ENCODE data around the gene HOXB5.

Gene HOXB5

DNA sequence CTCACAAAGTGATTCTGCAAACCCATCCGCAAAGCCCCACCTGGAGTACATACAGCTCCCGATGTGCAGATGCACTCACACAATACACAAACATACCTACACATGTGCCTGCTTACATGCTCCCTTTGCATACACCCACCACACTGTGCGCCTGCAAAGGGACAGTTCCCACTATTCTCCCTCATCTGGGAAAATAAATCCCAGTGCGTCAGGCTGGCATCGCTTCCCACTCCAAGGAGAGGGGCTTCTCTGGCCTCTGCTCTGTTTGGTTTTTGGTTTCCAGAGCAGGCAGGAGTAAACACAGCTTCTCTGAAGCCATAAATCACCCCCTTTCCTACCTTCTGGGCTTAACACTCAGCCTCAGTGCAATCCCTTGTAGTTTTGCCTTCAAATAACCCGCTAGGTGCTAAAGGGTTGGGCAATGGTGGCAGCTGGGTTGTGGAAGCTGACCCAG is 30.2 kb downstream of the HOXB5 start:
- FAIRE-seq (no peak), DNase-seq (ENCODE audit: insufficient read length, low spot score) (no peak)
- TF ChIP-seq, protein P1, sequence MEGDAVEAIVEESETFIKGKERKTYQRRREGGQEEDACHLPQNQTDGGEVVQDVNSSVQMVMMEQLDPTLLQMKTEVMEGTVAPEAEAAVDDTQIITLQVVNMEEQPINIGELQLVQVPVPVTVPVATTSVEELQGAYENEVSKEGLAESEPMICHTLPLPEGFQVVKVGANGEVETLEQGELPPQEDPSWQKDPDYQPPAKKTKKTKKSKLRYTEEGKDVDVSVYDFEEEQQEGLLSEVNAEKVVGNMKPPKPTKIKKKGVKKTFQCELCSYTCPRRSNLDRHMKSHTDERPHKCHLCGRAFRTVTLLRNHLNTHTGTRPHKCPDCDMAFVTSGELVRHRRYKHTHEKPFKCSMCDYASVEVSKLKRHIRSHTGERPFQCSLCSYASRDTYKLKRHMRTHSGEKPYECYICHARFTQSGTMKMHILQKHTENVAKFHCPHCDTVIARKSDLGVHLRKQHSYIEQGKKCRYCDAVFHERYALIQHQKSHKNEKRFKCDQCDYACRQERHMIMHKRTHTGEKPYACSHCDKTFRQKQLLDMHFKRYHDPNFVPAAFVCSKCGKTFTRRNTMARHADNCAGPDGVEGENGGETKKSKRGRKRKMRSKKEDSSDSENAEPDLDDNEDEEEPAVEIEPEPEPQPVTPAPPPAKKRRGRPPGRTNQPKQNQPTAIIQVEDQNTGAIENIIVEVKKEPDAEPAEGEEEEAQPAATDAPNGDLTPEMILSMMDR (IDR thresholded peaks at IDR 0.05; ENCODE audit: insufficient read depth, missing control alignments) = no peak

DNA sequence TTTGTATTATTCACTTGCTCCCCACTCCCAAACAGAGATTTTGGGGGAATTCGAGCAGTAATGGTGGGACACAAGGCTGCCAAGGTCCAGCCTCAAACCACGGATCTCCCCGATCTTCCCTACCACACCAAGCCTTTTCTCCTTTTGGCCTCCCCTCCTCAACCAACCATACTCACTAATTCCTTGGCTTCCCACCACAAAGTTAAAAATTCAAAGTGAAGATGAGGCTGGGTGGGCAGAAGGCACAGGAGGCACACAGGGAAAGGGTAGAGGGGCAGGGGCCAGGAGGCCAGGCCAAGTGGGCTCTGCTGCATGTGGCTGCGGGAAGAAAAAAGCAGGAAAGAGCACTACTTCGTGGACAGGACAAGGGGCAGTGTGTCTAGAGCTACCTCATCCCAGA is 30.6 kb downstream of the HOXB5 start:
- no peak for DNase-seq (ENCODE audit: insufficient read length, low spot score)
- FAIRE-seq = no peak
- TF ChIP-seq, protein P1 (IDR thresholded peaks at IDR 0.05; ENCODE audit: insufficient read depth, missing control alignments) = no peak

DNA sequence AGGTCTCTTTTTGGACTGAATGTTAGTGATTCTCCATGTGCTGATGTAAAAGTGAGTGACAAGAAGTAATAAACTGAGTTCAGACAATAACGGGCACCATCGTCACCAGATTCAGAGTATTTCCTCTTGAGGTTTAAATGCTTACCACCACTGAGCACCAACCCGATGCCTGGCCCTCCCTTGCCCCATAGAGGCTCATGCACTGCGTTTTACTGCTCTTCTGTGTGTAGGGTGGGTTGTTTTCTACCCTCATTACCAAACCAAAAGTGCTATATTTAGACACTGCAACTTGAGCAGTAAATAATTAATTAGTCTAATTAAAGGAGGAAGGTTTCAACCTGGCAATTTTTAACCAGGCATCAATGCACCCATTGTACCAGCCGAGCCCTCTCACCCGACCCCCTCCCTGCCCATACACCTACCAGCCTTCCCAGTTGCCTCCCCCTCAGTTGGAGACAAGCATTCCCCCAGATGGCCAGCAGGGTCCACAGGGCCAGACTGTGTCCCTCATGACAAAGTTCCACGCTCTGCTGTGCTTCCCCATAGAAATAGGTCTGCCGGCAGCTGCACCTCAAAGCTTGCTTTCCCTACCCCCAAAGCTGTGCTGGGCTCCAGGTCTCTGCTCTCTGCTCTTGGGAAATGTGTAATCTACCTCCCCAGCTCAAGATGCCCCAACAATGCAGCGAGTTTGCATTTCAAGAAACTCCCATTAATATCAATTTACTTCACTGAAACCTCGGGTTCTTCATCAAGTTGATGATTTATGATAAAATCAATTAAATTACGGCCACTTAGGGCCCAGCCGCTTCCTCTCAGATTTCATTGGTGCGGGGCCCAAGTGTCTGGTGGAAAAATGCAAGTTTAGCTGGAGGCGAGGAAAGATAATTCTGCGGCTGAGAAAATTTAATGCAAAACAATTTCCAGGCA is 31.4 kb downstream of the HOXB5 start:
- TF ChIP-seq, protein P1 (IDR thresholded peaks at IDR 0.05; ENCODE audit: insufficient read depth, missing control alignments) = no peak
- DNase-seq (ENCODE audit: insufficient read length, low spot score) (no peak), FAIRE-seq (no peak)

DNA sequence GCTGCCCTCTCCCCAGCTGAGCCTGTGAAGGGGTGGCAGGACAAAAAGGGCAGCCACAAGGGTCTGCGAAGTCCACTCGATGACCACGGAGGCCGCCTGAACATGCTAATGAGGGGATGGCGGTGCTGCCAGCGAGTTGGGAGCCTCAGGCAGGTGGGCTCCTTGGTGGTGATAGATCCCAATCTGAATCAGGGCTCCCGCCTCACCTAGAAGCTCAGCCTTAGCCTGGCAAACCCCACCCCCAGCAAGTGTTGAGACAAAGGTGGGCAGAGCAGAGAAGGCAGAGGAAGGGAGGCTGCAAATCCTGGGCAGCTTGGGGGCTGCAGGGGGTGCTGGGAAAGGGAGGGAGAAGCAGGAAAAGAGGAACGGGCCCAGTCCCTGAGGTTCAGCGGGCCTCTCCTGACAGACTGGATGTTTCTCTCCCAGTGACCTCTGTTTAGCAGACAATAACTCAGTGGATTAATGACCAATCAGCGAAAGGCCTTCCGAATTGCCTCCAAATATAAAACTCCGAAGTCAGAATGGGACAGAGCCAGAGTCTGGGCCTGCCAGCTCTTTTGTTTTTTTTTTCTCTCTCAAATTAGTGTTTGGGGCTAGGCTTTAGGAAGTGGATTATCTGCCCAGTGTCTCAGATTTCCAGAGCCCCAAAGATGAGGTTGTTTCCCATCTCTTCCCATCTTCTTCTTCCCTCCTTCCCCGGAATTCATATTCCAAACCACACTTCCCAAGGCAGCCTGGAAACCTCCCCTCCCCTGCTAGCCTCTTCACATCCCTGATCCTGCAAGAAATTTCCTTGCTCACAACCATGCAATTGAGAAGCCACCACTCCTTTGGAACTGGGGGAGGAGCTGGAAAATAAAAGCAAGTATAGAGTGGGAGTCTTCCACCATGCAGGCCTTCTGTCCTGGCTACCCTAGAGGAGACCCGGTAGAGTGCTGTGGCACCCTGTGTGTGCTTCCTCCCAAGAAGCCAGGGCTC is 33.5 kb downstream of the HOXB5 start:
- no peak for DNase-seq (ENCODE audit: insufficient read length, low spot score)
- no peak for FAIRE-seq
- TF ChIP-seq, protein P1 (IDR thresholded peaks at IDR 0.05; ENCODE audit: insufficient read depth, missing control alignments) = no peak

DNA sequence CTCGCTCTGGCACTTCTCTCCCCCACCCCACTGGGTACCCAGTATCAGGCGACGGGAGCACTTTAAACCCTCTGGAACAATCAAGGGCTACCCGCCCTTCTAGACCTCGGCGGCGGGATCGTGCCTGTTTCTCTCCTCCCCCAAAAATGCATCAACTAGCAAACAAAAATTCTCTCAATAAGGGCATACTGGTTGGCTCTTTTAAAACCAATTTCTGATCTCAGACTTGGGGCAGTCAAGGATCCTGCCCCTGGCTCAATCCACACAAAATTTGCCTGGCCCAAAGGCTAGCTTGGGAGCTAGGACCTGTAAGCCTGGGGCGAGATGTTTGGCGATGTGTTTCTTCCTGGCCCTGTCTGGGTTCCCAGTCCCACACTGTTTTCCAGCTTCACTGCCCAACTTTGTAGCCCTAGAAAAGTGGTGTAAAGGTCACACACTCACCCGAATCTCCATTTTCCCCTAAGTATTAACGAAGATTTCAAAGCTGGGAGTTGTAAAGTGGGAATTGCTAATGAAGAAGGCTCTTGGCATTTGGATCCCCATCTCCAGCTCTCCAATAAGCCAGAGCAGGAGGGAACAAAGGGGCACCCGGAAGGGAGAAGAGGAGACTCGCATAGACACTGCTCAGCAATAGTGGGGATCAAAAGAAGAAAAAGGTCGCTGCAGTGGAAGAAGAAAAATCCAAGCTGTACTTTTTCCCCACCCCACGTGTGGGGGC is 34.3 kb downstream of the HOXB5 start:
- no peak for FAIRE-seq
- DNase-seq (ENCODE audit: insufficient read length, low spot score) = no peak
- TF ChIP-seq, protein P1 (IDR thresholded peaks at IDR 0.05; ENCODE audit: insufficient read depth, missing control alignments) = no peak

DNA sequence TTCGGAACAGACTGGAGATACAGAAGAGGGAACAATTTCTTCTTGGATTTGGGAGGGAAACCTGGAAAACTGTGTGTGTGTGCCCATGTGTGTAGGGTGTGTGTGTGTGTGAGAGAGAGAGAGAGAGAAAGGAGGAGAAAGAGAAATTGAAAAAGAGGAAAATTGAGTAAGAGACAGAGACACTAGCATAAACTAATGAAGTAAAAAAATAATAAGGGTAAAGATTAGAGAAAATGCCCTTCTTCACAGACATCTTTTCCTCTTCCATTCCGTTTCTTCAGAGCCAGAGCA is 34.8 kb downstream of the HOXB5 start:
- TF ChIP-seq, protein P1 (IDR thresholded peaks at IDR 0.05; ENCODE audit: insufficient read depth, missing control alignments) = no peak
- FAIRE-seq (no peak), DNase-seq (ENCODE audit: insufficient read length, low spot score) (no peak)
